Keratinocyte (primary cell): ENCODE results near the gene RBM46. TPM values are rescaled to one million over a fixed set of nuclear protein-coding genes. Genes with fewer than 3 reads are reported as not detected.

ENCODE experiments used
- DNase-seq: peaks from one replicate; pipeline ENCODE4 v3.0.0-alpha.2; 2011; ENCODE audit warnings: low read depth, missing footprints, low spot score
- FAIRE-seq: peaks from 2 replicates; lab custom pipeline; 2011; peaks lifted over from hg19 to GRCh38; lab: Jason Lieb, UNC
- H2AFZ ChIP-seq: 2 replicates; pipeline ENCODE4 v1.6.0; 2012; ENCODE audit warnings: low read length, control low read depth, inconsistent platforms; ENCODE audit not compliant: control insufficient read depth
- H3K27ac ChIP-seq: 2 replicates; pipeline ENCODE4 v1.5.1; 2011; ENCODE audit warnings: low read length; ENCODE audit not compliant: control insufficient read depth, insufficient read depth
- H3K27me3 ChIP-seq: 3 replicates; pipeline ENCODE4 v1.6.0; 2011; ENCODE audit warnings: low read length; ENCODE audit not compliant: control insufficient read depth, insufficient read depth; ENCODE audit errors: extremely low read depth
- H3K36me3 ChIP-seq, 2 experiments: 2 replicates in 1 of 2; 3 replicates in 1 of 2; pipeline ENCODE4 v1.5.1; 2011; ENCODE audit warnings: low read length in 2 of 2, mild to moderate bottlenecking in 1 of 2; ENCODE audit not compliant: control insufficient read depth in 2 of 2, insufficient read depth in 2 of 2; ENCODE audit errors: extremely low read depth in 1 of 2
- H3K4me1 ChIP-seq: 3 replicates; pipeline ENCODE4 v1.5.1; 2011; ENCODE audit warnings: low read length; ENCODE audit not compliant: control insufficient read depth, insufficient read depth; ENCODE audit errors: extremely low read depth
- H3K4me2 ChIP-seq: 3 replicates; pipeline ENCODE4 v1.6.0; 2011; ENCODE audit warnings: low read depth, low read length; ENCODE audit not compliant: control insufficient read depth, insufficient read depth; ENCODE audit errors: extremely low read depth
- H3K4me3 ChIP-seq, 3 experiments: fragments of 200-600 bp in 1 of 3; sonication (generic) in 1 of 3; 2 replicates in 2 of 3; 3 replicates in 1 of 3; pipeline ENCODE4 v1.5.1; 2011 to 2016; ENCODE audit warnings: low read length in 3 of 3, mild to moderate bottlenecking in 3 of 3, control low read depth in 2 of 3, inconsistent platforms in 1 of 3, low read depth in 1 of 3, mixed read lengths in 1 of 3, mixed run types in 1 of 3, moderate library complexity in 1 of 3; ENCODE audit not compliant: control insufficient read depth in 2 of 3, insufficient read depth in 2 of 3; ENCODE audit errors: extremely low read depth in 1 of 3
- H3K79me2 ChIP-seq: 2 replicates; pipeline ENCODE4 v1.6.0; 2012; ENCODE audit warnings: low read length; ENCODE audit not compliant: control insufficient read depth, insufficient read depth
- H3K9ac ChIP-seq: 3 replicates; pipeline ENCODE4 v1.6.0; 2011; ENCODE audit warnings: low read length; ENCODE audit not compliant: control insufficient read depth, insufficient read depth; ENCODE audit errors: extremely low read depth
- H3K9me1 ChIP-seq: 3 replicates; pipeline ENCODE4 v1.6.0; 2011; ENCODE audit warnings: low read length; ENCODE audit not compliant: control insufficient read depth, insufficient read depth; ENCODE audit errors: extremely low read depth
- H3K9me3 ChIP-seq: 2 replicates; pipeline ENCODE4 v1.5.1; 2012; ENCODE audit warnings: low read depth, low read length; ENCODE audit not compliant: control insufficient read depth
- H4K20me1 ChIP-seq: 3 replicates; pipeline ENCODE4 v1.6.0; 2011; ENCODE audit warnings: low read length; ENCODE audit not compliant: control insufficient read depth, insufficient read depth; ENCODE audit errors: extremely low read depth
- EZH2 ChIP-seq: IDR thresholded peaks from one replicate; pipeline ENCODE4 v1.6.1; 2012; ENCODE audit warnings: inconsistent platforms, mild to moderate bottlenecking, low read length, moderate library complexity
- dilution Hi-C: fragments of 300-500 bp; cut with MboI; formaldehyde crosslinking; loops from one replicate; pipeline ENCODE4 v1.7.0; 2020; ENCODE audit warnings: low sequenced_read_pairs; ENCODE audit not compliant: extremely low pct_ligation_motif_present
- polyA plus RNA-seq, 5 experiments: library from polyadenylated mRNA; depleted of rRNA in 3 of 5; stranded (reverse) in 3 of 5; stranded (forward) in 1 of 5; unstranded in 1 of 5; fragments of >200 nt; gene quantifications; 1 replicate in 1 of 5; 2 replicates in 3 of 5; 3 replicates in 1 of 5; pipeline versions ENCODE4 v1.2.1 to v1.2.3, GENCODE V29; 2011 to 2012; ENCODE audit warnings: missing spikeins in 2 of 5, low read depth in 1 of 5, low replicate concordance in 1 of 5
- TF ChIP-seq, protein P1 (sequence below), 3 experiments: IDR thresholded peaks in 1 of 3; conservative IDR thresholded peaks in 1 of 3; optimal IDR thresholded peaks in 1 of 3; 2 replicates in 2 of 3; 3 replicates in 1 of 3; pipeline versions ENCODE3 to v1.5.1; 2011; ENCODE audit warnings: low read length in 3 of 3, mild to moderate bottlenecking in 3 of 3, moderate library complexity in 2 of 3, control low read depth in 1 of 3, inconsistent platforms in 1 of 3; ENCODE audit not compliant: insufficient read depth in 2 of 3; ENCODE audit errors: extremely low read depth in 1 of 3

RBM46 gene
- polyA plus RNA-seq, 1 donor (not counting 4 experiments of a cell fraction or from before 2014, with no cell fraction given), result 0.04 TPM

DNA sequence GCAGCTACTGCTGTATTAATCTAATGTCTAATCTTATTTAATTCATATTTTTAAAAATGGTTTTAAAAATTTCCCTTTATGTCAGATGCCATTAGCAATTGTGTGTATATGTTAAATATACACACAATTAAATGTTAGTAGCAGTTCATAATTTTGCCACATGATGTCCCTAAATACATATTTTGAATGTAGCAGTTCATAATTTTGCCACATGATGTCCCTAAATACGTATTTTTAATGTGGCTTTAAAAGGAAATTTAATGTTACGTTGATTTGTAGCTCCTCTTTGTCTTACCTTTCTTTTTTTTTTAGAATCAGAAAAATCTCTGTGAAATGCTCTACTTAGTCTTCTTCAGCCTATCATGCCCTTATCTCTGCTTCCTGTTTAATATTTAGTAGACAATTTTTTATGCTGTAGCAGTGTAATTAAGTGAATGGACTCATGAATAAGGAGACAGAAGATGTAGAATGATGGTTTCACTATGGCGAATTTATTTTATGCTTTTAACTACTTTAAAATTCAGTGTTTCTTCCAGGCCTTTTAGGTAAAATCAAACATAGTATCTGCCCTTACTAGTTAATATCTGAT lies 26.1 kb downstream of the RBM46 start:
- Histone ChIP-seq H3K9ac (no peak overlapping the region), H4K20me1 (no peaks in the 10 kb centered on the region), H3K4me3 (no peak overlapping the region), H2AFZ (peak overlapping the region; percentile 8), H3K27ac (no peak overlapping the region), H3K9me1 (no peaks in the 10 kb centered on the region), H3K4me1 (no peaks in the 10 kb centered on the region), H3K9me3 (no peaks in the 10 kb centered on the region), H3K36me3 (no peaks in the 10 kb centered on the region), H3K4me2 (peak overlapping the region; percentile 25), H3K27me3 (no peaks in the 10 kb centered on the region), H3K79me2 (no peaks in the 10 kb centered on the region)
- DNase-seq, result no peak
- FAIRE-seq, result peak; percentile 29
- TF ChIP-seq, protein P1, sequence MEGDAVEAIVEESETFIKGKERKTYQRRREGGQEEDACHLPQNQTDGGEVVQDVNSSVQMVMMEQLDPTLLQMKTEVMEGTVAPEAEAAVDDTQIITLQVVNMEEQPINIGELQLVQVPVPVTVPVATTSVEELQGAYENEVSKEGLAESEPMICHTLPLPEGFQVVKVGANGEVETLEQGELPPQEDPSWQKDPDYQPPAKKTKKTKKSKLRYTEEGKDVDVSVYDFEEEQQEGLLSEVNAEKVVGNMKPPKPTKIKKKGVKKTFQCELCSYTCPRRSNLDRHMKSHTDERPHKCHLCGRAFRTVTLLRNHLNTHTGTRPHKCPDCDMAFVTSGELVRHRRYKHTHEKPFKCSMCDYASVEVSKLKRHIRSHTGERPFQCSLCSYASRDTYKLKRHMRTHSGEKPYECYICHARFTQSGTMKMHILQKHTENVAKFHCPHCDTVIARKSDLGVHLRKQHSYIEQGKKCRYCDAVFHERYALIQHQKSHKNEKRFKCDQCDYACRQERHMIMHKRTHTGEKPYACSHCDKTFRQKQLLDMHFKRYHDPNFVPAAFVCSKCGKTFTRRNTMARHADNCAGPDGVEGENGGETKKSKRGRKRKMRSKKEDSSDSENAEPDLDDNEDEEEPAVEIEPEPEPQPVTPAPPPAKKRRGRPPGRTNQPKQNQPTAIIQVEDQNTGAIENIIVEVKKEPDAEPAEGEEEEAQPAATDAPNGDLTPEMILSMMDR (optimal IDR thresholded peaks at IDR 0.05 in 1 of 3, IDR thresholded peaks at IDR 0.05 in 1 of 3, conservative IDR thresholded peaks at IDR 0.05 in 1 of 3; ENCODE audit: extremely low read depth in 1 of 3, insufficient read depth in 2 of 3, low read length in 3 of 3), result peak in 2 of 3 experiments; percentile 36 to 68
- TF ChIP-seq EZH2, result no peak
- dilution Hi-C loops, result no loop called here

DNA sequence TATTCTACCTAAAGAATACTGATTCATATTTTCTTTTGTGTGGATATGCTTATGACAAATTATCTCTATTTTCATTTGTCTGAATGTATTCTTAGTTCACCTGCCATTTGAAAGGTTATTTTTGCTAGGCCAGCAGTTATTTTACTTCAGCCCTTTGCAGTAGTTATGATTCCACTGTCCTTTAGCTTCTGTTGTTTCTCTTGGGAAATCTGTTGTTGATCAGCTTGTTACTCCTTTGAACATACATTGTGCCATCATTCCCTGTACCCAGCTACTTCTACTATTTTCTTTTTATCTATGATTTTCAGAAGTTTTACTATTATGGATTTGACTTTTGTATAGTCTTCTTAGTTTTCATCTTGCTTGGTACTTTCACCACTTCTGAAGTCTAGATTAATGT lies 37.2 kb downstream of the RBM46 start:
- no peaks in the 10 kb centered on the region for H3K27me3 ChIP-seq
- H3K9me3 ChIP-seq, result no peaks in the 10 kb centered on the region
- H3K4me3 ChIP-seq, result no peak overlapping the region
- peaks cover 3% of the 10 kb centered on the region for H3K4me1 ChIP-seq
- no peaks in the 10 kb centered on the region for H3K79me2 ChIP-seq
- H3K36me3 ChIP-seq, result no peaks in the 10 kb centered on the region
- FAIRE-seq (no peak), DNase-seq (no peak)
- dilution Hi-C loops, result no loop called here
- H3K4me2 ChIP-seq, result no peak overlapping the region
- no peak overlapping the region for H3K27ac ChIP-seq
- no peak overlapping the region for H2AFZ ChIP-seq
- no peaks in the 10 kb centered on the region for H3K9me1 ChIP-seq
- no peak overlapping the region for H3K9ac ChIP-seq
- no peak for TF ChIP-seq EZH2
- TF ChIP-seq, protein P1 (optimal IDR thresholded peaks at IDR 0.05 in 1 of 3, IDR thresholded peaks at IDR 0.05 in 1 of 3, conservative IDR thresholded peaks at IDR 0.05 in 1 of 3; ENCODE audit: extremely low read depth in 1 of 3, insufficient read depth in 2 of 3, low read length in 3 of 3), result no peak
- H4K20me1 ChIP-seq, result no peaks in the 10 kb centered on the region
